IPS DF 19.7 (cell line): ENCODE results near the gene GNAO1.
"Not testable (repeated sequence)": the region's sequence is repeated elsewhere in the genome, so short reads cannot be mapped to it uniquely, and the experiment has no call there.

Experiments
- DNase-seq: peaks from one replicate; pipeline ENCODE4 v3.0.0-alpha.2; 2013; ENCODE audit warnings: low read depth, low spot score

Gene GNAO1

DNA sequence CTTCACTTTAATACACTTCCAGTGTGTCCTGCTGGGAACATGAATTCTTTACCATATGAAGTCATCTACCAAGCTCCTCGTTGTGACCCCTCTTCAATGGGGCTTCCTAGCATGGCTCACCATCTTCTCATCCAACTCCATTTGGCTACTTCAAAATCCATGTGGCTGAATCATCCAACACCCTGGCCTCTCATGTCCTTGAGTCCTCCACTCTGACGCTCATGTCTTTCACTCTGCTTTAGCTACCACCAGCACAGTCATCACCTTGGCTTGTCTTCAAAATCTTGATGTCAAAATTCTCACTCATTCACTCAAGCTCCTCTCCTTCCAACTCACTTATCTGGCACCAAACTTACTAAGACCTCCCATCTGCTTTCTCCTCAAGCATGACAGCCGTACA lies 198.3 kb downstream of the GNAO1 start:
- DNase-seq, result no peak

DNA sequence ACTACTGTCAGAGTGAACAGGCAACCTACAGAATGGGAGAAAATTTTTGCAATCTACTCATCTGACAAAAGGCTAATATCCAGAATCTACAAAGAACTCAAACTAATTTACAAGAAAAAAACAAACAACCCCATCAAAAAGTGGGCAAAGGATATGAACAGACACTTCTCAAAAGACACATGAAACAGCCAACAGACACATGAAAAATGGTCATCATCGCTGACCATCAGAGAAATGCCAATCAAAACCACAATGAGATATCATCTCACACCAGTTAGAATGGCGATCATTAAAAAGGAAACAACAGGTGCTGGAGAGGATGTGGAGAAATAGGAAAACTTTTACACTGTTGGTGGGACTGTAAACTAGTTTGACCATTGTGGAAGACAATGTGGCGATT lies 205.4 kb downstream of the GNAO1 start:
- DNase-seq, result not testable (repeated sequence)

DNA sequence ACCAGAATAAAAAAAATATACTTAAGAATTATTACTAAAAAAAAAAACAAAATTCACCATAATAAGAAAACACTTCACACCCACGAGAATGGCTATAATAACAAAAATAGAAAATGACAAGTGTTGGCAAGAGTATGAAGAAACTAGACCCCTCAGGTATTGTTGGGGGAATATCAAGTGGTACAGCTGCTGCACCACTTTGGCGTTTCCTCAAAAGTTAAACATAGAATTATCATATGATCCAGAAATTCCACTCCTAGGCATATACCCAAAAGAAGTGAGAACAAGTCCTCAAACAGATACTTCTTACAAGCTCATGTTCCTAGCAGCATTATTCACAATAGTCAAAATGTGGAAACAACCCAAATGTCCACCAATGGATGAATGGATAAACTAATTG lies 207.8 kb downstream of the GNAO1 start:
- DNase-seq, result no peak

DNA sequence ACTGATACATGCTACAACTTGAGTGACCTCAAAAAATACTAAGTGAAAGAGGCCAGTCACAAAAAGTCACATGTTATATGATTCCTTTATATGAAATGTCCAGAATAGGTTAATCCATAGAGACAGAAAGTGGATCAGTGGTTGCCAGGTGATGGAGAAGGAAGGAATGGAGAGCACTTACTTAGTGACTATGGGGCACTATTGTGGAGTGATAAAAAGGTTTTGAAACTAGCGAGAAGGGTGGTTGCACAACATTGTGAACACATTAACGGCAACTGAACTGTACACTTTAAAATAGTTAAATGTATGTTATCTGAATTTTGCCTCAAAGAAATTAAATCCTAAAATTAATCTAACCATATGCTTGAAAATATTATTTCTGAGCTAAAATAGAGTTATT lies 208.2 kb downstream of the GNAO1 start:
- no peak for DNase-seq

DNA sequence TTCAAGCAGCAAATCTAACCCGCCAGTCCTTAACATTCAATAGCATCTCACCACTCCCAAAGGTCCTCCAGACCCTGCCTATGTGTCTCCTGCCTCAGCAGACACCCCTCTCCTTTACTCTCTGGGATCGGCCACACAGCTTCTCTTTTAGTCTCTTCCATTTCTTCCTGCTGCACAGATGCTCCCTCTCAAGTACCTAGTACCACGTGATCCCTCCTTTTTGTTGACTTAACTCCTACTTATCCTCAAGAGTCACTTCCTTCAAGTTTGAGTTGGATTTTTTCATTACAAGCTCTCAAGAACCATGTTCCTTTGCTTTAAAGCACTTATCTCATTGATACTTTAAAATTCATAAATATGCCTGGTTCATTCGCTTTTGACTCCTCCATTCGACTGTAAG lies 209.2 kb downstream of the GNAO1 start:
- DNase-seq, result no peak

DNA sequence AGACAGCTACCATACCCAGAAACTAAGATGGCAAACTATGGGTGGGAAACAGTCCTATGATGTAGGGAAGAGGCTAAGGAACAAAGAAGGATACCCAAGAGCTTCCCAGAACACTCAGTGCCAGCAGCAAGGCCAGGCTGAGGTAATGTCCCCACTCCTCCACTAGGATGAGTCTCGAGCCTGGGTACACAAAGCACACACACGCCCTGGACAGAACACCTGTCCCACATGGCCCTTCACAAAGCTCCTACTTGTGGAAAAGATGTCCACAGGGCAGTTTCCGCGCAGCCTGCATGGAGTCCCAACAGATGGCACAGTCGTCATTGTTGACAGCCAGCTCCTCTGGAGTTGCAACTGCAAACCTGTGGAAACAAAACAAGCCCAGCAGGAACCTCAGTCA lies 210.2 kb downstream of the GNAO1 start:
- no peak for DNase-seq

DNA sequence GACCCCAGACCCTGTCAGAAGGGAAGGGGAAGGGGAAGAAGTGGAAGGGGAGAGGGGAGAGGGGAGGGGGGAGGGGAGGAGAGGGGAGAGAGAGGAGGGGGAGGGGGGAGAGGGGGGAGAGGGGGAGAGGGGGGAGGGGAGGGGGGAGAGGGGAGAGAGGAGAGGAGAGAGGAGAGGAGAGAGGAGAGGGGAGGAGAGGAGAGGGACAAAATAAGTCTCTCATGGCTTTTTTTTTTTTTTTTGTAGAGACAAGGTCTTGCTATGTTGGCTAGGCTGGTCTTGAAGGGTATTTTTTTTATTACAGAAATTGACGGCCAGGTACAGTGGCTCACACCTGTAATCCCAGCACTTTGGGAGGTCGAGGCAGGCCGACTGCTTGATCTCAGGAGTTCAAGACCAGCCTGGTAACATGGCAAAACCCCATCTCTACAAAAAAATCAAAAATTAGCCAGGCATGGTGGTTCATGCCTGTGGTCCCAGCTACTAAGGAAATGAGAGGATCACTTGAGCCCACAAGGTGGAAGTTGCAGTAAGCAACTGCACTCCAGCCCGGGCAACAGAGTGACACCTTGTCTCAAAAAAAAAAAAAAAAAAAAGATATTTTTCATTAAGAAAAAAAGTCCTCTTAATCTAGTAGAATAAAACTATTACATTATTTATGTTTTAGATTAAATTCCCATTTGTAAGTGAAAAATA lies 214.8 kb downstream of the GNAO1 start:
- DNase-seq, result no peak
